ENCODE results near the gene ZMYM4.
"Not testable (repeated sequence)": the region's sequence is repeated elsewhere in the genome, so short reads cannot be mapped to it uniquely, and the experiment has no call there.

Gene ZMYM4

DNA sequence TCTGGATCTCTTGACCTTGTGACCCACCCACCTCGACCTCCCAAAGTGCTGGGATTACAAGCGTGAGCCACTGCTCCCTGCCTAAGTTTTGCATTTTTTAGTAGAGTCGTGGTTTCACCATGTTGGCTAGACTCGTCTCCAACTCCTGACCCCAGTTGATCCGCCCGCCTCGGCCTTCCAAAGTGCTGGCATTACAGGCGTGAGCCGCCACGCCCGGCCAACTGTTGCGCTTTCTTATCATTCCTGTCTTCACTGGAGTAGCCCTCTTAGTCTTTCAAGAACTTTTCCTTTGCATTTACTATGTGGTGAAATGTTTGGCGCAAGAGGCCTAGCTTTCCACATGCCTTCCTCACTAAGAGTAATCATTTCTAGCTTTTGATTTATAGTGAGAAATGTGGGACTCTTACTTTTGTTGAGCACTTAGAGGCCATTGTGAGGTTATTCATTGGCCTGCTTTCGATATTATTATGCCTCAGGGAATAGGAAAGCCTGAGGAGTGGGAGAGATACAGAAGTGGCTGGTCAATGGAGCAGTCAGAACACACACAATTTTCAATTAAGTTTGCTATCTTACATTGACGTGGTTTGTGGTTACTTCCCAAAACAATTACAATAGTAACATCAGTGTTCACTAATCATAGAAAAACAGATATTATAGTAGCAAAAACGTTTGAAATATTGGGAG is 111.0 kb downstream of the ZMYM4 start:
- H4K8ac ChIP-seq (ENCODE audit: low read length) = no peak overlapping the region
- H3K4me1 ChIP-seq (ENCODE audit: control insufficient read depth, insufficient read depth, low read depth, low read length) = no peaks in the 10 kb centered on the region
- H3K14ac ChIP-seq (ENCODE audit: low read length in 2 of 2) = no peak overlapping the region
- no peak overlapping the region for H3K9ac ChIP-seq (ENCODE audit: low read length)
- no peak overlapping the region for H3K4me2 ChIP-seq (ENCODE audit: low read length, poor library complexity, severe bottlenecking)
- no peak overlapping the region for H3K18ac ChIP-seq (ENCODE audit: low read depth in 1 of 2, low read length in 2 of 2)
- H3K9me3 ChIP-seq (ENCODE audit: control insufficient read depth, low read length) = no peaks in the 10 kb centered on the region
- H3K36me3 ChIP-seq (ENCODE audit: control insufficient read depth in 1 of 2, insufficient read depth in 2 of 2, low read depth in 1 of 2, low read length in 2 of 2) = peaks cover 5 to 51% of the 10 kb centered on the region in 2 experiments
- no peak overlapping the region for H3K27ac ChIP-seq (ENCODE audit: low read length, poor library complexity, severe bottlenecking)
- no peak overlapping the region for H3K4ac ChIP-seq (ENCODE audit: low read depth in 1 of 2, low read length in 2 of 2)
- H2AFZ ChIP-seq (ENCODE audit: low read depth, low read length) = no peak overlapping the region
- no peak overlapping the region for H2AK5ac ChIP-seq (ENCODE audit: low read length, severe bottlenecking)
- H2BK12ac ChIP-seq (ENCODE audit: low read length in 2 of 2) = no peak overlapping the region
- no peaks in the 10 kb centered on the region for H3K27me3 ChIP-seq (ENCODE audit: control insufficient read depth in 1 of 2, insufficient read depth in 1 of 2, low read length in 2 of 2)
- H2BK120ac ChIP-seq (ENCODE audit: low read depth, low read length) = no peak overlapping the region
- 97% methylated on average over 7 of the region's 16 CpGs for WGBS
- no peak overlapping the region for H2BK5ac ChIP-seq (ENCODE audit: low read depth, low read length, poor library complexity, severe bottlenecking)
- H3K4me3 ChIP-seq (ENCODE audit: insufficient read depth in 1 of 2, low read depth in 1 of 2, low read length in 2 of 2) = no peak overlapping the region
- H4K91ac ChIP-seq (ENCODE audit: low read length) = no peak overlapping the region
- peaks cover 8% of the 10 kb centered on the region for H3K79me1 ChIP-seq (replicated peaks; ENCODE audit: low read length, poor library complexity, severe bottlenecking)
- H3K23ac ChIP-seq (ENCODE audit: low read length in 2 of 2) = no peak overlapping the region
- no peak overlapping the region for H2BK15ac ChIP-seq (ENCODE audit: low read depth, poor library complexity, severe bottlenecking)
- DNase-seq = no peak

DNA sequence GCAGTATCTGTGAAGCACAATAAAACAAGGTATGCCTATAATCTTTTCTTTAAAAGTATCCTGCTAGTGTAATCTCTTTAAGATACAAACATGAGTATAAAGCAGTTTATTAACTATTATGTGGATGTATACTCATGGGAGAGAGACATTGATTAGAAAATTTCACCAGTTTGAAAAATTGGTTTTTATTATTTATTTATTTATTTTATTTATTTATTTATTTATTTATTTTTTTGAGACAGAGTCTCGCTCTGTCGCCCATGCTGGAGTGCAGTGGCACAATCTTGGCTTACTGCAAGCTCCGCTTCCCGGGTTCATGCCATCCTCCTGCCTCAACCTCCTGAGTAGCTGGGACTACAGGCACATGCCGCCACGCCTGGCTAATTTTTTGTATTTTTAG is 111.6 kb downstream of the ZMYM4 start:
- 97% methylated on average over 6 of the region's 6 CpGs for WGBS
- H3K14ac ChIP-seq (ENCODE audit: low read length in 2 of 2); DNase-seq; H3K4me3 ChIP-seq (ENCODE audit: insufficient read depth in 1 of 2, low read depth in 1 of 2, low read length in 2 of 2); H3K9me3 ChIP-seq (ENCODE audit: control insufficient read depth, low read length); H3K9ac ChIP-seq (ENCODE audit: low read length); H3K4me2 ChIP-seq (ENCODE audit: low read length, poor library complexity, severe bottlenecking); H4K91ac ChIP-seq (ENCODE audit: low read length); H3K27me3 ChIP-seq (ENCODE audit: control insufficient read depth in 1 of 2, insufficient read depth in 1 of 2, low read length in 2 of 2); H3K27ac ChIP-seq (ENCODE audit: low read length, poor library complexity, severe bottlenecking); H2BK120ac ChIP-seq (ENCODE audit: low read depth, low read length); H2BK12ac ChIP-seq (ENCODE audit: low read length in 2 of 2); H2AK5ac ChIP-seq (ENCODE audit: low read length, severe bottlenecking); H3K4ac ChIP-seq (ENCODE audit: low read depth in 1 of 2, low read length in 2 of 2); H4K8ac ChIP-seq (ENCODE audit: low read length); H3K18ac ChIP-seq (ENCODE audit: low read depth in 1 of 2, low read length in 2 of 2); H3K79me1 ChIP-seq (replicated peaks; ENCODE audit: low read length, poor library complexity, severe bottlenecking); H2BK5ac ChIP-seq (ENCODE audit: low read depth, low read length, poor library complexity, severe bottlenecking); H3K23ac ChIP-seq (ENCODE audit: low read length in 2 of 2); H3K4me1 ChIP-seq (ENCODE audit: control insufficient read depth, insufficient read depth, low read depth, low read length); H2BK15ac ChIP-seq (ENCODE audit: low read depth, poor library complexity, severe bottlenecking); H2AFZ ChIP-seq (ENCODE audit: low read depth, low read length): not testable (repeated sequence)
- H3K36me3 ChIP-seq (ENCODE audit: control insufficient read depth in 1 of 2, insufficient read depth in 2 of 2, low read depth in 1 of 2, low read length in 2 of 2) = peaks cover 9 to 49% of the 10 kb centered on the region in 2 experiments

DNA sequence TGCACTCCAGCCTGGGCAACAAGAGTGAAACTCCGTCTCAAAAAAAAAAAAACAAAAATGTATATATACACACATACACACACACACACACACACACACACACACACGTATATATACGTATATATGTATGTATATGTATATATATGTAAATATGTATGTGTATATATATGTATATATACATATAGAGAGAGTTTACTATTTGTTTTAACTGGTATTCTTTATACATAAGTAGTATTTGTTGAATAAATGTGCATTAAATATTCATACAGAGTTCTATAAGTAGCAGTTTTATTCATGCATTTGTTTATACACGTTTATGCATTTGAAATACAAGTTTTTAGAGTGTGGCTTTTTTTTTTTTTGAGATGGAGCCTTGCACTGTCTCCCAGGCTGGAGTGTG is 113.6 kb downstream of the ZMYM4 start:
- H2BK15ac ChIP-seq (ENCODE audit: low read depth, poor library complexity, severe bottlenecking) = no peak overlapping the region
- H4K91ac ChIP-seq (ENCODE audit: low read length) = no peak overlapping the region
- no peak overlapping the region for H4K8ac ChIP-seq (ENCODE audit: low read length)
- no peak overlapping the region for H3K9ac ChIP-seq (ENCODE audit: low read length)
- H3K18ac ChIP-seq (ENCODE audit: low read depth in 1 of 2, low read length in 2 of 2) = no peak overlapping the region
- H3K4me3 ChIP-seq (ENCODE audit: insufficient read depth in 1 of 2, low read depth in 1 of 2, low read length in 2 of 2) = no peak overlapping the region
- H2AK5ac ChIP-seq (ENCODE audit: low read length, severe bottlenecking) = no peak overlapping the region
- H3K23ac ChIP-seq (ENCODE audit: low read length in 2 of 2) = no peak overlapping the region
- no peak overlapping the region for H3K14ac ChIP-seq (ENCODE audit: low read length in 2 of 2)
- H3K4me2 ChIP-seq (ENCODE audit: low read length, poor library complexity, severe bottlenecking) = no peak overlapping the region
- H3K4me1 ChIP-seq (ENCODE audit: control insufficient read depth, insufficient read depth, low read depth, low read length) = no peaks in the 10 kb centered on the region
- peaks cover 12 to 59% of the 10 kb centered on the region in 2 experiments for H3K36me3 ChIP-seq (ENCODE audit: control insufficient read depth in 1 of 2, insufficient read depth in 2 of 2, low read depth in 1 of 2, low read length in 2 of 2)
- H3K27ac ChIP-seq (ENCODE audit: low read length, poor library complexity, severe bottlenecking) = no peak overlapping the region
- no peaks in the 10 kb centered on the region for H3K9me3 ChIP-seq (ENCODE audit: control insufficient read depth, low read length)
- H2BK120ac ChIP-seq (ENCODE audit: low read depth, low read length) = no peak overlapping the region
- no peak for DNase-seq
- no peak overlapping the region for H2BK5ac ChIP-seq (ENCODE audit: low read depth, low read length, poor library complexity, severe bottlenecking)
- H2AFZ ChIP-seq (ENCODE audit: low read depth, low read length) = no peak overlapping the region
- no peaks in the 10 kb centered on the region for H3K27me3 ChIP-seq (ENCODE audit: control insufficient read depth in 1 of 2, insufficient read depth in 1 of 2, low read length in 2 of 2)
- H3K79me1 ChIP-seq (replicated peaks; ENCODE audit: low read length, poor library complexity, severe bottlenecking) = peaks cover 6% of the 10 kb centered on the region
- H3K4ac ChIP-seq (ENCODE audit: low read depth in 1 of 2, low read length in 2 of 2) = no peak overlapping the region
- no peak overlapping the region for H2BK12ac ChIP-seq (ENCODE audit: low read length in 2 of 2)
- WGBS = 100% methylated on average over 1 of the region's 4 CpGs

DNA sequence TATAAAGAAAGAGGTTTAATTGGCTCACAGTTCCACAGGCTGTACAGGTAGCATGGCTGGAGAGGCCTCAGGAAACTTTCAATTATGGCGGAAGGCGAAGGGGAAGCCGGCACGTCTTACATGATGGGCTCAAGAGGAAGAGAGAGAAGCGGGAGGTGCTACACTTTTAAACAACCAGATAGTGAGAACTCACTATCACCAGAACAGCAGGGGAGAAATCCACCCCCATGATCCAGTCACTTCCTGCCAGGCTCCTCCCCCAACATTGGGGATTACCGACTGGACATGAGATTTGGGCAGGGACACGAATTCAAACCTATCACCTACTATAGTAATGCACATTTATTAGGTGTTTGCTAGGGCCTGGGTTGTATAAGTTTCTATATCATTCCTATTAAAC is 117.8 kb downstream of the ZMYM4 start:
- Histone ChIP-seq H3K4me3 (ENCODE audit: insufficient read depth in 1 of 2, low read depth in 1 of 2, low read length in 2 of 2) (no peak overlapping the region), H3K9me3 (ENCODE audit: control insufficient read depth, low read length) (no peaks in the 10 kb centered on the region), H2BK15ac (ENCODE audit: low read depth, poor library complexity, severe bottlenecking) (no peak overlapping the region), H3K18ac (ENCODE audit: low read depth in 1 of 2, low read length in 2 of 2) (no peak overlapping the region), H3K9ac (ENCODE audit: low read length) (no peak overlapping the region), H2BK120ac (ENCODE audit: low read depth, low read length) (no peak overlapping the region), H3K4me2 (ENCODE audit: low read length, poor library complexity, severe bottlenecking) (no peak overlapping the region), H2BK12ac (ENCODE audit: low read length in 2 of 2) (no peak overlapping the region), H3K36me3 (ENCODE audit: control insufficient read depth in 1 of 2, insufficient read depth in 2 of 2, low read depth in 1 of 2, low read length in 2 of 2) (peaks cover 17 to 76% of the 10 kb centered on the region in 2 experiments), H2AK5ac (ENCODE audit: low read length, severe bottlenecking) (no peak overlapping the region), H3K4ac (ENCODE audit: low read depth in 1 of 2, low read length in 2 of 2) (no peak overlapping the region), H2AFZ (ENCODE audit: low read depth, low read length) (no peak overlapping the region), H2BK5ac (ENCODE audit: low read depth, low read length, poor library complexity, severe bottlenecking) (no peak overlapping the region), H3K27ac (ENCODE audit: low read length, poor library complexity, severe bottlenecking) (no peak overlapping the region), H3K14ac (ENCODE audit: low read length in 2 of 2) (no peak overlapping the region), H3K79me1 (replicated peaks; ENCODE audit: low read length, poor library complexity, severe bottlenecking) (peaks cover 6% of the 10 kb centered on the region), H3K23ac (ENCODE audit: low read length in 2 of 2) (no peak overlapping the region), H4K91ac (ENCODE audit: low read length) (no peak overlapping the region), H3K27me3 (ENCODE audit: control insufficient read depth in 1 of 2, insufficient read depth in 1 of 2, low read length in 2 of 2) (no peaks in the 10 kb centered on the region), H4K8ac (ENCODE audit: low read length) (no peak overlapping the region), H3K4me1 (ENCODE audit: control insufficient read depth, insufficient read depth, low read depth, low read length) (no peaks in the 10 kb centered on the region)
- no CpG with 5 or more reads among the region's 7 CpGs for WGBS
- DNase-seq = no peak
